Natural killer cell (primary cell): ENCODE measurements around the gene PDGFRA. TPM values are rescaled to one million over a fixed set of nuclear protein-coding genes. Genes with fewer than 3 reads are reported as not detected.

Source experiments
- ATAC-seq, 3 donors: fragments of 150-1000 bp in 2 of 3; fragments of 200-7000 bp in 1 of 3; cut with Tn5 transposase; 1 replicate in 1 of 3; 2 replicates in 2 of 3; pipeline ENCODE4 v1.10.0; 2021; ENCODE audit warnings: mild to moderate bottlenecking in 2 of 3, moderate library complexity in 2 of 3
- DNase-seq, 2 donors: peaks; one replicate each; pipeline versions ENCODE4 v3.0.0 to v3.0.0-alpha.2; 2013 to 2021; ENCODE audit warnings: mixed read lengths in 1 of 2
- H3K27ac ChIP-seq: one replicate; pipeline ENCODE4 v1.5.1; 2013; ENCODE audit warnings: mild to moderate bottlenecking, low read length
- H3K27me3 ChIP-seq: one replicate; pipeline ENCODE4 v1.6.1; 2013; ENCODE audit warnings: low read length; ENCODE audit not compliant: control insufficient read depth, insufficient read depth
- H3K36me3 ChIP-seq: one replicate; pipeline ENCODE4 v1.6.1; 2013; ENCODE audit warnings: low read length; ENCODE audit not compliant: control insufficient read depth, insufficient read depth
- H3K4me1 ChIP-seq: one replicate; pipeline ENCODE4 v1.6.1; 2013; ENCODE audit warnings: low read length; ENCODE audit not compliant: control insufficient read depth, insufficient read depth
- H3K4me3 ChIP-seq: one replicate; pipeline ENCODE4 v1.5.1; 2013; ENCODE audit warnings: low read length
- H3K9me3 ChIP-seq: one replicate; pipeline ENCODE4 v1.6.1; 2013; ENCODE audit warnings: low read length; ENCODE audit not compliant: control insufficient read depth, insufficient read depth
- H3K27ac Mint-ChIP-seq, 2 donors: one replicate each; pipeline ENCODE4 v1.8.0; 2022; ENCODE audit warnings: mild to moderate bottlenecking in 2 of 2, mixed read lengths in 2 of 2, moderate library complexity in 1 of 2
- H3K27me3 Mint-ChIP-seq, 2 donors: one replicate each; pipeline ENCODE4 v1.8.0; 2022; ENCODE audit warnings: low read depth in 2 of 2, mixed read lengths in 2 of 2
- H3K36me3 Mint-ChIP-seq: one replicate; pipeline ENCODE4 v1.8.0; 2022; ENCODE audit warnings: mixed read lengths
- H3K4me1 Mint-ChIP-seq, 2 donors: one replicate each; pipeline ENCODE4 v1.8.0; 2022; ENCODE audit warnings: mixed read lengths in 2 of 2
- H3K4me3 Mint-ChIP-seq: one replicate; pipeline ENCODE4 v1.8.0; 2022; ENCODE audit warnings: mild to moderate bottlenecking, moderate library complexity, mixed read lengths
- H3K9me3 Mint-ChIP-seq, 2 donors: one replicate each; pipeline ENCODE4 v1.8.0; 2022; ENCODE audit warnings: mixed read lengths in 2 of 2
- CTCF ChIP-seq: fragments of 200-600 bp; IDR thresholded peaks from one replicate; pipeline ENCODE4 v1.8.0; 2022; ENCODE audit warnings: antibody characterized with exemption
- WGBS: methylation state at CpG from one replicate; pipeline ENCODE4 v1.1.7; 2013; ENCODE audit warnings: missing lambda C conversion rate; ENCODE audit not compliant: insufficient coverage; 5-methylcytosine and 5-hydroxymethylcytosine counted together
- intact Hi-C: fragments of 100-400 bp; cut with micrococcal nuclease; formaldehyde crosslinking; loops from one replicate; pipeline ENCODE4 v1.14.2; 2022
- total RNA-seq, 4 donors: library from RNA; stranded (reverse); fragments of 120-200 nt in 1 of 4; gene quantifications; one replicate each; pipeline versions ENCODE4 v1.2.3 to v1.2.4, GENCODE V29; 2013 to 2022

The PDGFRA gene
- total RNA-seq, 3 donors from 2014 or later (not counting 1 experiment from before 2014, with no cell fraction given) = 0.05 TPM; not detected in 2

GRCh38 chr4:54274795-54275665, 45.9 kb downstream of the PDGFRA start:
- H3K27ac Mint-ChIP-seq = no peak overlapping the region
- TF ChIP-seq CTCF = no peak
- ATAC-seq (no peak), DNase-seq (no peak)
- peaks cover 10 to 39% of the 10 kb centered on the region in 2 donors for H3K27me3 Mint-ChIP-seq
- H3K36me3 ChIP-seq = no peaks in the 10 kb centered on the region
- H3K9me3 Mint-ChIP-seq = peaks cover 2% of the 10 kb centered on the region in 2 donors
- no peaks in the 10 kb centered on the region for H3K27me3 ChIP-seq
- H3K36me3 Mint-ChIP-seq = no peaks in the 10 kb centered on the region
- H3K27ac ChIP-seq = no peak overlapping the region
- intact Hi-C loops = no loop called here
- no peaks in the 10 kb centered on the region for H3K4me1 ChIP-seq
- WGBS = 92% methylated on average over 3 of the region's 3 CpGs
- no peak overlapping the region for H3K4me3 Mint-ChIP-seq
- no peaks in the 10 kb centered on the region for H3K4me1 Mint-ChIP-seq
- no peak overlapping the region for H3K4me3 ChIP-seq
- H3K9me3 ChIP-seq = no peaks in the 10 kb centered on the region

- WGBS = 50% methylated on average over 20 of the region's 20 CpGs
- Histone ChIP-seq H3K27me3 (no peaks in the 10 kb centered on the region), H3K4me1 (no peaks in the 10 kb centered on the region), H3K36me3 (no peaks in the 10 kb centered on the region), H3K4me3 (no peak overlapping the region), H3K9me3 (no peaks in the 10 kb centered on the region), H3K27ac (no peak overlapping the region)
- ATAC-seq (no peak), DNase-seq (no peak)
- Mint-ChIP-seq H3K27me3 (peaks cover 6 to 39% of the 10 kb centered on the region in 2 donors), H3K4me3 (no peak overlapping the region), H3K36me3 (no peaks in the 10 kb centered on the region), H3K9me3 (no peaks in the 10 kb centered on the region), H3K27ac (no peak overlapping the region), H3K4me1 (no peaks in the 10 kb centered on the region)
- intact Hi-C loops = no loop called here
- TF ChIP-seq CTCF = no peak
These were observed 47.7 kb downstream of the PDGFRA start for GRCh38 chr4:54276641-54277430.

GRCh38 chr4:54277691-54278090, 48.6 kb downstream of the PDGFRA start:
- Histone ChIP-seq H3K4me1 (no peaks in the 10 kb centered on the region), H3K27ac (no peak overlapping the region), H3K27me3 (no peaks in the 10 kb centered on the region), H3K36me3 (no peaks in the 10 kb centered on the region), H3K9me3 (no peaks in the 10 kb centered on the region), H3K4me3 (no peak overlapping the region)
- Mint-ChIP-seq H3K36me3 (no peaks in the 10 kb centered on the region), H3K27ac (no peak overlapping the region), H3K27me3 (peaks cover 3 to 32% of the 10 kb centered on the region in 2 donors), H3K4me3 (no peak overlapping the region), H3K9me3 (no peaks in the 10 kb centered on the region), H3K4me1 (no peaks in the 10 kb centered on the region)
- 0% methylated on average over 1 of the region's 1 CpG for WGBS
- DNase-seq (no peak), ATAC-seq (no peak)
- no peak for TF ChIP-seq CTCF
- intact Hi-C loops = no loop called here
